HepG2 (cell line): ENCODE measurements around the gene ERCC4. TPM values are rescaled to one million over a fixed set of nuclear protein-coding genes. Genes with fewer than 3 reads are reported as not detected.

ENCODE experiments used
- ARID5B ChIP-seq: IDR thresholded peaks from 2 replicates; pipeline ENCODE4 v1.4.0; 2020; ENCODE audit warnings: mild to moderate bottlenecking, missing genetic modification reagents
- CBFB ChIP-seq: sonication (generic); formaldehyde crosslinking; IDR thresholded peaks from 2 replicates; pipeline ENCODE4 v1.4.0; 2020; ENCODE audit warnings: missing genetic modification reagents
- CEBPG ChIP-seq: IDR thresholded peaks from 2 replicates; pipeline ENCODE4 v1.6.1; 2016
- GMEB1 ChIP-seq: sonication (generic); formaldehyde crosslinking; IDR thresholded peaks from 2 replicates; pipeline ENCODE4 v1.5.1; 2020; ENCODE audit warnings: missing genetic modification reagents, mild to moderate bottlenecking, borderline replicate concordance
- KDM5A ChIP-seq: fragments of 200-600 bp; sonication (generic); IDR thresholded peaks from 2 replicates; pipeline ENCODE4 v1.7.0; 2018; ENCODE audit warnings: antibody characterized with exemption, mild to moderate bottlenecking, low read length, borderline replicate concordance
- MIXL1 ChIP-seq: IDR thresholded peaks from 2 replicates; pipeline ENCODE4 v1.6.1; 2016
- PAXIP1 ChIP-seq: sonication (generic); formaldehyde crosslinking; conservative IDR thresholded peaks from 2 replicates; pipeline ENCODE4 v1.4.0; 2020; ENCODE audit warnings: mild to moderate bottlenecking, missing genetic modification reagents, moderate library complexity
- RAD21 ChIP-seq: fragments of 450-650 bp; formaldehyde crosslinking; IDR thresholded peaks from 2 replicates; pipeline ENCODE4 v1.5.0; 2020; ENCODE audit warnings: mild to moderate bottlenecking
- SAP130 ChIP-seq: IDR thresholded peaks from 2 replicates; pipeline ENCODE4 v1.6.1; 2016; ENCODE audit warnings: low read depth
- SIN3B ChIP-seq: fragments of 150-350 bp; IDR thresholded peaks from 2 replicates; pipeline ENCODE4 v1.6.1; 2014; ENCODE audit warnings: low read length
- SIX1 ChIP-seq: sonication (generic); formaldehyde crosslinking; IDR thresholded peaks from 2 replicates; pipeline ENCODE4 v1.4.0; 2020; ENCODE audit warnings: missing genetic modification reagents, borderline replicate concordance
- STAG1 ChIP-seq: sonication (generic); formaldehyde crosslinking; IDR thresholded peaks from 2 replicates; pipeline ENCODE4 v1.4.0; 2020; ENCODE audit warnings: missing genetic modification reagents
- TGIF2 ChIP-seq: IDR thresholded peaks from 2 replicates; pipeline ENCODE4 v1.6.1; 2016; ENCODE audit warnings: control low read depth, missing compliant biosample characterization
- ZBTB20 ChIP-seq: sonication (generic); formaldehyde crosslinking; IDR thresholded peaks from 2 replicates; pipeline ENCODE4 v1.8.1; 2023; ENCODE audit warnings: missing genetic modification reagents, low read depth, mild to moderate bottlenecking, borderline replicate concordance
- ZNF468 ChIP-seq: sonication (generic); formaldehyde crosslinking; IDR thresholded peaks from 2 replicates; pipeline ENCODE4 v1.8.0; 2022; ENCODE audit warnings: mild to moderate bottlenecking, moderate library complexity, missing genetic modification reagents
- ZSCAN12 ChIP-seq: sonication (generic); formaldehyde crosslinking; IDR thresholded peaks from 2 replicates; pipeline ENCODE4 v1.9.0; 2021; ENCODE audit warnings: mild to moderate bottlenecking, missing genetic modification reagents
- ZSCAN30 ChIP-seq: sonication (generic); formaldehyde crosslinking; IDR thresholded peaks from 2 replicates; pipeline ENCODE4 v1.5.0; 2020; ENCODE audit warnings: mild to moderate bottlenecking, missing genetic modification reagents
- polyA plus RNA-seq, 8 experiments: library from polyadenylated mRNA; depleted of rRNA in 3 of 8; stranded (reverse) in 7 of 8; unstranded in 1 of 8; fragments of >200 nt; fragmentation: Illumina TruSeq in 4 of 8; extraction: Trizol in 4 of 8; gene quantifications; 2 replicates each; pipeline versions ENCODE4 v1.2.1 to v1.2.3, GENCODE V29; 2011 to 2016; ENCODE audit warnings: low read depth in 4 of 8, missing spikeins in 1 of 8, mixed read lengths in 1 of 8; ENCODE audit not compliant: insufficient read depth in 1 of 8
- total RNA-seq, 5 experiments: library from RNA; depleted of rRNA; stranded (reverse); fragments of >200 nt; fragmentation: Illumina TruSeq; extraction: Trizol; gene quantifications; 2 replicates each; pipeline ENCODE4 v1.2.3, GENCODE V29; 2016; ENCODE audit warnings: low read depth in 1 of 5
- TF ChIP-seq, protein P1 (sequence below): sonication (generic); formaldehyde crosslinking; IDR thresholded peaks from 2 replicates; pipeline ENCODE4 v1.4.0; 2020; ENCODE audit warnings: missing genetic modification reagents; ENCODE audit errors: not compliant biosample characterization
- TF ChIP-seq, protein P2 (sequence below): sonication (generic); formaldehyde crosslinking; IDR thresholded peaks from 2 replicates; pipeline ENCODE4 v1.5.0; 2020; ENCODE audit warnings: missing genetic modification reagents

The ERCC4 gene
- total and polyA plus RNA-seq, 2 of the 13 experiments (the other 11 are each of a cell fraction or from before 2014, with no cell fraction given) = 5.4 to 15.2 TPM

DNA sequence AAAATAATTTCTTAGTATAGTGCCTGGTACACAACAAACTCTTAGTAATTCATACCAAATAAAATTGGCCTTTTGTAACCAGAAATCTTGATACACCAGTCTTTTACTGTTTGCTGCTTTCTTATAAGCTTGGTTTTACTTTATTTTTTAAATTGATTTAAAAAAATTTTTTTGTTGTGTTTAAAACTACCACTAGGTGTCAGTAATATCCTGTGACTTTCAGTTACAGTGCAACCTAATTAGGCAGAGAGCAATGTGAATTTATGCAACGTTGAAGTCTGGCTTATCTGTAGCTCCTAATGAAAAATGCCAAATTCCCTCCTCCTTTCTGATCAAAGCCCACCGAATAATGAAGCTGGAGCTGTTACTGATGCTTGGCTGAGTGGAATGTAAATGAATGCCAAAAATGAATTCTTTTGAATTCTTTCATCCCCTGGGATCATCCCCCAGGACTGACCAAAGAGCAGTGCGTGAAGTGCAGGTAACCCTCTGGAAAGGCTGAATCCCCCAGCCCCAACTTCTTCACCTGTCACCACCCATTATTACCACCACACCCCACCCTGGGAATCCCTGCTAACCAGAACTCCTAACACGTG lies 3.8 kb downstream of the ERCC4 start (continued):
- peak; percentile 14; the same call in 1 of the 2 replicates for TF ChIP-seq PAXIP1 (CRISPR knock-in tag)
- TF ChIP-seq ARID5B (CRISPR knock-in tag) = peak; percentile 36; the same call in 1 of the 2 replicates
- TF ChIP-seq TGIF2 = peak; percentile 19; the same call in 1 of the 2 replicates
- peak; percentile 73; the same call in 1 of the 2 replicates for TF ChIP-seq KDM5A
- TF ChIP-seq CBFB (CRISPR knock-in tag) = no peak
- peak; percentile 72 for TF ChIP-seq RAD21 (CRISPR knock-in tag)
- peak; percentile 94 for TF ChIP-seq STAG1 (CRISPR knock-in tag)
- no peak for TF ChIP-seq SIN3B
- TF ChIP-seq GMEB1 (CRISPR knock-in tag) = no peak
- peak; percentile 93 for TF ChIP-seq MIXL1 (CRISPR knock-in tag)
- TF ChIP-seq, protein P1, sequence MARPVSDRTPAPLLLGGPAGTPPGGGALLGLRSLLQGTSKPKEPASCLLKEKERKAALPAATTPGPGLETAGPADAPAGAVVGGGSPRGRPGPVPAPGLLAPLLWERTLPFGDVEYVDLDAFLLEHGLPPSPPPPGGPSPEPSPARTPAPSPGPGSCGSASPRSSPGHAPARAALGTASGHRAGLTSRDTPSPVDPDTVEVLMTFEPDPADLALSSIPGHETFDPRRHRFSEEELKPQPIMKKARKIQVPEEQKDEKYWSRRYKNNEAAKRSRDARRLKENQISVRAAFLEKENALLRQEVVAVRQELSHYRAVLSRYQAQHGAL (CRISPR knock-in tag) = no peak
- TF ChIP-seq ZNF468 = no peak
- 0 out of 2 replicates have a peak, but pooled peaks have one; percentile 12 for TF ChIP-seq SIX1 (CRISPR knock-in tag)
- TF ChIP-seq ZBTB20 (CRISPR knock-in tag) = no peak
- 0 out of 2 replicates have a peak, but pooled peaks have one; percentile 24 for TF ChIP-seq SAP130 (CRISPR knock-in tag)
- peak; percentile 58; the same call in 1 of the 2 replicates for TF ChIP-seq CEBPG (CRISPR knock-in tag)
- TF ChIP-seq, protein P2, sequence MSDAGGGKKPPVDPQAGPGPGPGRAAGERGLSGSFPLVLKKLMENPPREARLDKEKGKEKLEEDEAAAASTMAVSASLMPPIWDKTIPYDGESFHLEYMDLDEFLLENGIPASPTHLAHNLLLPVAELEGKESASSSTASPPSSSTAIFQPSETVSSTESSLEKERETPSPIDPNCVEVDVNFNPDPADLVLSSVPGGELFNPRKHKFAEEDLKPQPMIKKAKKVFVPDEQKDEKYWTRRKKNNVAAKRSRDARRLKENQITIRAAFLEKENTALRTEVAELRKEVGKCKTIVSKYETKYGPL (CRISPR knock-in tag) = 0 out of 2 replicates have a peak, but pooled peaks have one; percentile 32
- TF ChIP-seq ZSCAN12 (CRISPR knock-in tag) = 0 out of 2 replicates have a peak, but pooled peaks have one; percentile 50
- TF ChIP-seq ZSCAN30 (CRISPR knock-in tag) = no peak
